DOHH2 (cell line): Measurements from ENCODE around the gene TMEM39B.
"Not testable (repeated sequence)": the region's sequence is repeated elsewhere in the genome, so short reads cannot be mapped to it uniquely, and the experiment has no call there.

Experiments
- CTCF ChIP-seq: fragments of 200-600 bp; sonication (generic); IDR thresholded peaks from one replicate; pipeline ENCODE4 v1.5.1; 2014; ENCODE audit warnings: antibody characterized with exemption, mild to moderate bottlenecking, low read depth, low read length; ENCODE audit not compliant: poor library complexity, severe bottlenecking
- EZH2phosphoT487 ChIP-seq: fragments of 200-600 bp; sonication (generic); IDR thresholded peaks from 2 replicates; pipeline ENCODE4 v1.6.1; 2017; ENCODE audit warnings: borderline replicate concordance, mild to moderate bottlenecking, antibody characterized with exemption, low read length, moderate library complexity, mixed read lengths

GRCh38 chr1:32143302-32143695, 70.6 kb downstream of the TMEM39B start:
- TF ChIP-seq CTCF, EZH2phosphoT487: not testable (repeated sequence)
